ENCODE data around the gene LRRK2. TPM values are rescaled to one million over a fixed set of nuclear protein-coding genes. Genes with fewer than 3 reads are reported as not detected.
"Not testable (repeated sequence)": the region's sequence is repeated elsewhere in the genome, so short reads cannot be mapped to it uniquely, and the experiment has no call there.

The LRRK2 gene
- polyA plus RNA-seq, 10 donors = 3.3 to 6.7 (median 3.9) TPM

DNA sequence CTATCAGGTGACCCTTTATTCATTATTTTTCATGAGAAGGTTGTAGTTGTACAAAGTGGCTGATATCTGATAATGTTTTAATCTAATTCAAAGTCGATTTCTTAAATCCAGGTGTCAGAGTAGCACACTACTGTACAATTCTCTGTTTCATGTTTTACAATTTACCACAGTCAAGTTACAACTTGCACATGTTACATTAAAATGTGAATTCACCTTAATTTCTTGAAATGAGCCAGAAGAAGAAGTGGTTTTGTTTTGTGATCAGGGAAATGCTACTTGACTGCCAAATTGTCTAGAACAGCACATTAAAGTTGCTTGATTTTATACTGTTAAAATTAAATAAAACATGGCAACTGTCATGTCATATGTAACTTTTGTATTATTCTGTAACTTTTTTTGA is 23.2 kb downstream of the LRRK2 start:
- no peak for DNase-seq

DNA sequence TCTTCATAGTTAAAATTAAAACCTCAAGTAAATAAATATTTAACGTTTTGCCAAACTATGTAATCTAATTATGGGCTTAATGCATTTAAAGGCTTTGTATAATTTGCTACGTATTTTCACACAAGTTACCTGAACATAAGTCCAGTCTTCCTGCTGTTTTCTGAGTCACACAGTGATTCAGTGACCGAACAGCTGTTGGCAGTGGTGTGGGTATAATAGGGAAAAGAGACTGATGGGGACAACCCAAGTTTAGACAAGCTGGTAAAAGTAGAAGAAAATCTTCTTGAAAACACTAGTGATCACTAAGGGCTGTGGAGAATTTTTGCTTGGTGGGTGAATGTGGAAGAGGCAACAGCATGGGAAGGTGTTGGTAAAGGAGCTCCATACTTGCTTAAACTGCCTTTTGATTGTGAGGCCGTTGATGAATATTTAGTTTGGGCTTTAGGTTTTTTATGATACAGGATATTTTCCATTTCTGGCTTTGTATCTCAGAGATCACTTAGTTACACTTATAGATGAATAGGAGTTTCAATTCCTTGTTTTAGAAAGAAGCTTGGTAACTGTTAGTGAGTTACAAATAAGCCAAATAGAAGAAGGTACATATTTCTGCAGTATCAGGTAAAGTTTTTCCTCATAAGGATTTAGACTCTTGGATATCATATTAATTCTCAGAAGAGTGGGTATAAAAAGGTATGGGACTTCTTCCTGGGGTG is 23.9 kb downstream of the LRRK2 start:
- DNase-seq = no peak

DNA sequence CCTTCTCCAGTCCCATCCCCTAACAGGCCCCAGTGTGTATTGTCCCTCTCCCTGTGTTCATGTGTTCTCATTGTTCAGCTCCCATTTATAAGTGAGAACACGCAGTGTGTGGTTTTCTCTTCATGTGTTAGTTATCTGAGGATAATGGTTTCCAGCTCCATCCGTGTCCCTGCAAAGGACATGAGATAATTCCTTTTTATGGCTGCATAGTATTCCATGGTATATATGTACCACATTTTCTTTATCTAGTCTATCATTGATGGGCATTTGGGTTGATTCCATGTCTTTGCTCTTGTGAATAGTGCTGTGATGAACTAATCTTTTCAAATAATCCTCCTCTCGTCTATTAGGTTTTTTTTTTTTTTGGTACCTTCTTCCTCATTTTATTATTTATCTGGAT is 25.9 kb downstream of the LRRK2 start:
- not testable (repeated sequence) for DNase-seq

DNA sequence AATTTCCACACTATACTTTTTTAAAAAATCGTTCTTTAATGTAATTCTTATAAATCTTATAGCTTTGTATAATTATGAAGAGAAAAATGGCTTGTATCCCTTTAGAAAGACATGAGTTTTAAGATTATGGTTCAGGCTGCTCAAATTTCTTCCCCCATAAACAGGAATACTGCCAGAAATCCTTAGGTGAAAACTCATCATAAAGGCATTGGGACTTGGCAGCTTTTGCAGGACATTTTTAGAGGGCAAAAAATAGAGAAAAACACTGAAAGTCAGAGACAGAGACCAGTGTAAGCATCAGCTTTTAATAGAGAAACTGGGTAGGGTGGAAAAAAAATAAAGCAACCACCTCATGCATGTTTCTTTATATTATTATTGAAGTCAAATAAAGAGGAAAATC is 29.1 kb downstream of the LRRK2 start:
- DNase-seq = peak in 1 of 3 donors; percentile 3

DNA sequence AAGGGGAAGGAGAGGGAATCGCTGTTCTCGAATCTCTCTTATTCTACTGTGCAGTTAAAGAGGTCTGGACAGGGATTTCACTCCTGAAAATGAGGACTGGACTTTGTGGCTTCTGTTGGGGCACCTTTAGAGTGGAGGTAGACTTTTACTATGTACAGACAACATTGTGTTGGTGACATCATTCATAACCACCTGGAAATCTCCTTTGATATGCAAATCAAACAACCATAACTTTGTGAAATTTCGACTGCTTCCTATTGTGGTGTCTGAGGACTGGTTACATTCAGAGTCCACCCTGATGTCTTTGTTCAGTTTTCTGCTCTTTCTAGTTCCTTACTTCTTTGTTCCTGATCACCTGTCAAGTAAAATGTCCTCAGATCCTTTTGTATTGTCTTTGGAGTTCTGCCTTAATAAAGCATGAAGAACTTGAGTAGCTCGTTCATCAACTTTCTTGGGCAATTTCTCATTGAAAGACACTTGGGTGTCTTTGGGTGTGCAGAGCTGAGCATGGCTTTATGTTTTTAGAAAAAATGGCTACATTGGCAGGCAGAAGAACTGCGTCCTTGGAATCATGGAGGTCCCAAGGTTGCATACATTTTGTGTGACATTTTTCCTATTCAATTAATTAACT is 29.8 kb downstream of the LRRK2 start:
- DNase-seq = no peak

DNA sequence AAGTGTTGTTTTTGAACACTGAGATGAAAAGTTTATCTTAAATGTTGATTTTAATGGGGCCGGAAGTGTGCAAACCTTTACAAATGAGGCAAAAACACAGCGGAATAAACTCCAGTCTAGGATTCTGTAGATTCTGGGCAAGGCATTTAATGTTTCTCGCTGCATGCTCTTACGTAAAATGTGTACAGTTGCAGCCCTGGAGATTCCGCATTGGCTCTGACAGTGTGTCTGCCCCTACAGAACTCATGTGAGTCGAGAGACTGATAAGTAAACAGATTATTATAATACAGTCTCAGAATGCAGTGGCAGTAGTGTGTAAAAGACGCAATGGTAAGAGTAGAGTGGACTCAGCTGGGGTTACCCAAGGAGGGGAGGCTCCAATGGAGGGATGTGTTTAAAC is 33.6 kb downstream of the LRRK2 start:
- no peak for DNase-seq

DNA sequence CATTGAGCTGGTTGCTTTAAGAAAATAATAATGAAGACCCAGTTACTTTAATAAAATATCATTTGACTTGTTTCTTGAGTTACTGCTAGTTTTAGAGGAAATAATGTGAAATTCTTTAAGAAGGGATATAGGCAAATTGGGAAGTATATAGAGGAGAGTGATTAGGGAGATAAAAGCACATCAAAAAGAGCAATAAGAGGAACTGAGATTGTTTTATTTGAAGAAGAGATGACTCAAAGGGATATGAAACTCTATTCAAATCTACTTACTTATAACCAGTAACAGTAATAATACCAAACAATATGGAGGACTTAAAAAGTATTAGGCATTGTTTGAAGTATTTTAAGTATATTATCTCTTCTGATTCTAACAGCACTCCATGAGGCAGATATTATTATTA is 37.1 kb downstream of the LRRK2 start:
- DNase-seq = no peak

DNA sequence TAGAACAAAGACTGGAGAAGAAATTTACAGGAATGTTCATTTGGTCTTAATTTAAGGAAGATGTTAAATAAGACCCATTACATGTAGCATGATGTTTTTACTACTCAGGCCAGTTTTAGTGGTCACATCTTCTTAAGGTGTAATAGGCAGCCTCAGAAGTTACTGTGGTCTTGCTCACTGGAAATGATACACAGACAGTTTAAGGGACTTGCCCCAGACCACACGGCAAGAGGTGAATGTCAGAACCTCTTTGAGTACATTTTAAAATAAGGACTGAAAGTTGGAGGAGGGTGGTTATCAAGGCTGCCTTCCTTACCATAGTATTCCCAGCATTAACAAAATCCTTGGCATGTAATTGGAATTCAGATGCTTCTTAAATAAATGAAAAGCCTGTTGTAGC is 37.9 kb downstream of the LRRK2 start:
- no peak for DNase-seq

DNA sequence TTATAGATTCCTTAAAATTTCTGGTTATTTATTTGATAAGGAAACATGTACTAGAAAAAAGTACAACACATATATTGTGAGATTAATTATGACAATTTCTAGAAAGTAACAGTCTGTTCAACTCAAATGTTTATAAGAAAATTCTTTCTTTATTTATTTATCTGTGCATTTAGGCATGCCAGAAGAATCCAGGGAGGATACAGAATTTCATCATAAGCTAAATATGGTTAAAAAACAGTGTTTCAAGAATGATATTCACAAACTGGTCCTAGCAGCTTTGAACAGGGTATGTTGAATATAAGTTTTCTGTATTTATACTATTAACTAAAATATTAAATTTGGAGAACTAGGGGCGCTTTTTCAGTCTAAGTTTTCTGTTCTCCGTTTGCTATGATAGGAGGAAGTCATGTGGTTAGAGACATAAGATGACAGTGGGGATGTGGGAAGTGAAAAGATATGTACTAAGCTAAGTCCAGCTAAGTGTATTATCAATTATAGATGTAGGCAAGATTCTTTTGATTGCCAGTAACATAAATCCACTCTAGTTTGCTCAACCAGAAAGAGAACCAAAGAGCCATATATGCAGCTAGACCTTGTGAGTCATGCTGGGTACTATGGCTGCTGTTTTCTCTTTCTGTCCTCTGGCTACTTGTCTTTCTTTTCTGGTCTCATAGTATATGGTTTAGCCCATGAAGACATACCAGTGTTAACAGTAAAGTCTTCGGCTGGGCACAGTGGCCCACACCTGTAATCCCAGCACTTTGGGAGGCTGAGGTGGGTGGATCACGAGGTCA is 39.0 kb downstream of the LRRK2 start:
- no peak for DNase-seq

DNA sequence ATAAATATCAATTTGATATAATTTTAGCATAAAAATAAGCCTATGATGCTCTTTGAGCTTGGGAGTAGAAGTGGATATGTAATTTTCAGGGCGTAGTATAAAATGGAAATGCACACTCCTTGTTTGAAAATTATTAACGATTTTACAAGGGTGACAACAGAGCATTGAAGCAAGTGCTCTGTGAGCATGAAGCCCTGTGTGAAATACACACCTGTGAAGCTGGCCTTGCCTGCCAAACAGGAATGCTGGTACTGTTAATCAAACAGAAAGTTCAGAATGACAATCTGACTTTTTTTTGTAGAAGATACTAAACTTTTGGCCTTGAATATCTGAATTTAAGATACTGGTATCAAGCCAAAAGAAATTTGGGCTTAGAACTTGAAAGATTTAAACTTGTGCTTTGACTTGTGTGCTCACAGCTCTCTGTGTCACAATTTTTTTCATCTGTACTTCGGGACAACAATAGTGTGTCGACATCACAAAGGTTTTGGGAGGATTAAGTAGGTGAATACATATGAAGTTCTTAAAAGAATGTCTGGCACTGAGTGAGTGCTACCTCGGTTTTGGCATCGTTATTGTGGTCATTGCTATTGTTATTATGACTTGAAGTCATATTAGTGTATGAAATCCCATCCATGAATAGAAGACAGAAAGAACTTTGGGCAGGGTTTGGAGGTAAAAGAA is 47.3 kb downstream of the LRRK2 start:
- DNase-seq = no peak

DNA sequence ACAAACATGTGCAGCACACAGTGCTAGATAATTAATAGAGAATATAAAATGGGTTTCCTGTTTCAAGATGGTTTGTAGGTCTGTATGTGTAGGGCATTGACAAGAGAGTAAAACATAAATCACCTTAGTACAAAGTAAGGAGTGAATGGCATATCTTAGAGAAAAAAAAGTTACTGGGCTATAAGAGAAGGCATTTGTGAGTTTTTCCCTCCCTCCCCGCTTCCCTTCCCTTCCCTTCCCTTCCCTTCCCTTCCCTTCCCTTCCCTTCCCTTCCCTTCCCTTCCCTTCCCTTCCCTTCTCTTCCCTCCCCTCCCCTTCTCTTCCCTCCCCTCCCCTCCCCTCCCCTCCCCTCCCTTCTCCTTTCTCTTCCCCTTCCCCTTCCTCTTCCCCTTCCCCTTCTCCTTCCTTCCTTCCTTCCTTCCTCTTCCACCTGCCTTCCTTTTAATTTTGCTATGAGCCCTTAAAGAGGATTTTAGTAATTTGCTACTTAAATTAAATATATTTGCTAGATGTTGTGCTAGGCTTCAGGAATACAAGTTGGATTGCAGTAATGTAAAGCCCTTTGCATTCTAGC is 57.1 kb downstream of the LRRK2 start:
- DNase-seq = no peak

DNA sequence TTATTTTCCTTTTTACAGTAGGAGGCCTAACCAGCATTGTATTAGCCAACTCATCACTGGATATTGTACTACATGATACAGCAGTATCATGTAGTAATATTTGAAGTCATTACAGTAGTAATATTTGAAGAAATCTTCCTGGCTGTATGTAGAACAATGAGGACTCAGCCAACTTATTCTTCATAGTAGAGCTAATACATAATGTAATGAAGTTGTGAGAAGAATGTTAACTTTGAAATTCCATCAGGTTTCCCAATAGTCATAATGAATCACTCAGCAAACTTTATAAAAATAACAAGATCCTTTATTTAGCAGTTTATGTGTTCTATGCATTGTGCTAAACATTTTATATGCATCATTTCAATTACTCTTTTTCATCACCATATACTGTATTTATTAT is 61.8 kb downstream of the LRRK2 start:
- no peak for DNase-seq

DNA sequence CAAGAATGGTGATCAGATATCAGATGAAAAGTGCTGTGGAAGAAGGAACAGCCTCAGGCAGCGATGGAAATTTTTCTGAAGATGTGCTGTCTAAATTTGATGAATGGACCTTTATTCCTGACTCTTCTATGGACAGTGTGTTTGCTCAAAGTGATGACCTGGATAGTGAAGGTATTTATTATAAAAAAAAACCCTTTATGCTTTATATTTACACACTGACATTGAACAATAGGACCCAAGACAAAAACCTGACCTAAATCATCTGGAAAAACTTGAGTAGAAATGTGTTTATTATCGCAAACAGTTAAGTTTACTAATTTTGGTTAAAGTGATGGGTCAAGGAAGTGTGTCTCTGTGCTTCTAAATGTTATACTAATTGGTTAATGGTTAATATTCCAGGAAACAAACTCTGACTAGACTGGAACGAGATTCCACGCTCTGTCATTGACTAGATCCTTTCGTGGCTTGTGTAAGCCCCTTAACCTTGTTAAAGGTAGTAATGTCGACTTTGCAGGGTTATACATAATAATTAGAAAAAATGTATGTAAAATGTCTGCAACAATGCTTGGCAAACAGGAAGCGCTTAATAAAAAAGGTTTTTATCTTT is 62.7 kb downstream of the LRRK2 start:
- DNase-seq = no peak

DNA sequence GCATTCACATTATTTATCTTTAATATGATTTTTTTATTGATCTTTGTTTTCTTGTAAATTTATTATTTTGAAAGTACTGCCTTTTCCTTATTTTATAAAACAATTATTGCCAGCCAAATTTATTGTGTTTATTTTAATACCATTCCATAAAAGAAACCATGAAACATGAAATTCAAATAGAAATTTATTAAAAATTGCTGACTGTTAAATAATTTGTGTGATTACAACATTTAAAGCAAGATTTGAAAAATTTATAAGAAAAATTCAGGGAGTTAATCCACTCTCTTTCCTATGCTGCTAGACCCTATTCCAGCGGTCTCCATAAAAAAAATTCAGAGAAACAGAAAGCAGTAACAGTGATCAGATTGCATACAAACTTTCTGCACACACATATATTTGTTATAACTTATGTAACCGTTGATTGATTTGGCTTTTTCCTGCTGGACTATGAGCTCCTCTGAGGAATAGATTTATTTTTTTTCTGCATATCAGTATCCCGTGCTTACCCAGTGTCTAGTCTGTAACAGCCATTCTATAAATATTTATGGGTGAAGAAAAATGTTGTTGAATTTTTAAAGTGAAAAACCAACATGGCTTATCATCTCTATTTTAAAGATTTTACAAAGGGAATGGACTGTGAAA is 68.1 kb downstream of the LRRK2 start:
- no peak for DNase-seq

DNA sequence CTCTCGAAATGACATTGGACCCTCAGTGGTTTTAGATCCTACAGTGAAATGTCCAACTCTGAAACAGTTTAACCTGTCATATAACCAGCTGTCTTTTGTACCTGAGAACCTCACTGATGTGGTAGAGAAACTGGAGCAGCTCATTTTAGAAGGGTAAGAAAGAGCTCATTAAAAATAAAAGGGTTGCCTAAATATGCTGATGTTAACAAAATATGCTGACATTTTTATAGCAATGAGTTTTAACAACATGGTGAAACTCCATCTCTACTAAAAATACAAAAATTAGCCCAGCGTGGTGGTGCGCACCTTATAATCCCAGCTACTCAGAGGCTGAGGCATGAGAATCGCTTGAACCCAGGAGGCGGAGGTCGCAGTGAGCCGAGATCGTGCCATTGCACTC is 73.5 kb downstream of the LRRK2 start:
- no peak for DNase-seq

DNA sequence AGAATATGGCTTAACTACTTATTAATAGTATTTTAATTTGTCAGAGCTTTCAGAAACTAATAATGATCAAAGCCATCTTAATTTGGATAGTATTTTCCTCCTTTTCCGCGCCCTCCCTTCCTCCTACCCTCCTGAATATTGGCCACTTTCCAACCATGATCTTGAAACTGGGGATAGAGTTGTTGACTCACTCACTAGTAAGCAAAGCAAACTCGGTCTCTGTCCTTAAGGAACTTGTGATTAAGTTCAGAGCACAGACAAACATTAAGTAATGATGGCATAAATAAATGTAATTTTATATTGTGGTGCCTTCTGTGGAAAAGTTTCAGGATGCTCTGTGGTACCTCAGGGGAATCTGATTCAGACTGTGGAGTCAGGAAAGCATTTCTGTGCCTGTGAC is 75.7 kb downstream of the LRRK2 start:
- no peak for DNase-seq

DNA sequence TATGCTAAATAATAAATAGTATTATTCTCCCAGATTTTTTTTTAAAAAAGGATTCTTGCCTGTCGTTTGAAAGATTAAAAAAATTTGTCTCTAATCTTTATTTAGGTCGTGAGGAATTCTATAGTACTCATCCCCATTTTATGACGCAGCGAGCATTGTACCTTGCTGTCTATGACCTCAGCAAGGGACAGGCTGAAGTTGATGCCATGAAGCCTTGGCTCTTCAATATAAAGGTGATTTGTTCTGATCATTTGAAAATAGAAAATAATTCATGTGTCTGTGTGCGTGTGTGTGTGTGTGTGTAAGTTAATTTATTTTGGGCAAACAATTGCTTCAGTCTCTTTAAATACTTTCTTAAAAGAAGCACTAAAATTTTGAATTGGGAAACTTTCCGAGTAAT is 84.2 kb downstream of the LRRK2 start:
- no peak for DNase-seq

DNA sequence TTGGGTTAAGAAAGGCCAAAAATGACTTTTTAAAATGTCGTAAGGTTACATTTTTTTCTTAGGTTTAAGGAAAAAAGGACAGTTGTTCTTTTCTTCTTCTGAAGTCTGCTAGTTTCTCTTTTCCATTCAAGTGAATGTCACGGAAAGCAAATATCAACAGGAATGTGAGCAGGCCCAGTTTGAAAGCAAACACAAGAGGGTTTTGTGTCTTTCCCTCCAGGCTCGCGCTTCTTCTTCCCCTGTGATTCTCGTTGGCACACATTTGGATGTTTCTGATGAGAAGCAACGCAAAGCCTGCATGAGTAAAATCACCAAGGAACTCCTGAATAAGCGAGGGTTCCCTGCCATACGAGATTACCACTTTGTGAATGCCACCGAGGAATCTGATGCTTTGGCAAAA is 85.4 kb downstream of the LRRK2 start:
- DNase-seq = no peak

DNA sequence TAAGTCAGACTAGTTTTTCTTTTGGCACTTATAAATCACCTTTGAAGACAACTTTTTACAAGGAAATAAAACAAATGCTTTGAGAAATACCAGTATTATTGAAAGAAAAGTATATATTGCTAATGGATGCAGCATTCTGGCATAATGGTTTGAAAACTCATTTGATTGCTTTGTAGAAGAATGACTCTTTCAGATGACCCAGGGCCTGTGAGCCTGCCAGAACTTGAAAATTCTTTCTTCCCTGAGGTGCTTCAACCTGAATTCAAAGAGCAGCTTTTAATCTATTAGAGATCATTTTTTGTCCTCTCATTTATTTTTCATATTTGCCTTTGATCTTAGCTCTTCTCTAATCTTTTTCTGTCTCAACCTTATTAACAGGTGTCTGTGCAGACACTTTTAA is 87.4 kb downstream of the LRRK2 start:
- no peak for DNase-seq

DNA sequence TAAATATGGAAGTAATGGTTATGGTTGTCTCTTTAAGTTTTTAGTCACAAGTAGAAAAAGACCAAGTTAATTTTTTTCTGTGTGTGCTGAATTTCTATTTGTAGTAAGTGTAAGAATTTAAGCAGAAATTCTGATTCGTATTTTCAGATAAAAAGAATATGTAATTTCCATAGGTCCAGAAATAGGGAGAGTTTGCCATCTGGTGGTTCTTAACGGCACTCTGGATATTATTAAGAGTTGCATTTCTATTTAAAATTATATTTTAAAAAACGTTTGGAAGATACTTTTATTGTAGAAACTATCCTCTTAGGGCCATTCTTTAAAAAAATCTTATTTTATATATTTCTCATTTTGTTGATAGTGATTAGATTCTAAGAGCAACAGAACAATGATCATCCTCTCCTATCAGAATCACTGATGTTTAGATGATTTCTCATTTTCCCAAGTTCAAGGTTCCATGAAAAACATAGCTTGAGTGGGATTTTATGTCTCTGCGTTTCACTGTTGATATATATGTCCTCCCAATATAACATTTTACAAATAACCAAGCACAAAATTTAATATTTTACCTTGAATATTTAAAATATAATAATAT is 88.3 kb downstream of the LRRK2 start:
- DNase-seq = peak; percentile 4 to 33 (median 11)

DNA sequence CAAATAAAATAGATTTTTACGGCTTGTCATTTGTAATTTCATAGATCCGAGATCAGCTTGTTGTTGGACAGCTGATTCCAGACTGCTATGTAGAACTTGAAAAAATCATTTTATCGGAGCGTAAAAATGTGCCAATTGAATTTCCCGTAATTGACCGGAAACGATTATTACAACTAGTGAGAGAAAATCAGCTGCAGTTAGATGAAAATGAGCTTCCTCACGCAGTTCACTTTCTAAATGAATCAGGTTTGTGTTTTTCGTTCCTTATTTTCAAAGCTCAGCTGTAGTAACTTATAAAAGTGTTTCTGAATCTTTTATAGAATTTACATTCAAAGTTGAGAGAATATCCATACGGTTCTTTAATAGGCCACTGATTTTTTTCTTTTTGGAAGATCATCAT is 89.1 kb downstream of the LRRK2 start:
- no peak for DNase-seq
